ENCODE results near the gene L3MBTL4. TPM values are rescaled to one million over a fixed set of nuclear protein-coding genes. Genes with fewer than 3 reads are reported as not detected.

The L3MBTL4 gene
- total RNA-seq, 4 donors from 2014 or later = 11.3 to 16.3 (median 11.8) TPM

DNA sequence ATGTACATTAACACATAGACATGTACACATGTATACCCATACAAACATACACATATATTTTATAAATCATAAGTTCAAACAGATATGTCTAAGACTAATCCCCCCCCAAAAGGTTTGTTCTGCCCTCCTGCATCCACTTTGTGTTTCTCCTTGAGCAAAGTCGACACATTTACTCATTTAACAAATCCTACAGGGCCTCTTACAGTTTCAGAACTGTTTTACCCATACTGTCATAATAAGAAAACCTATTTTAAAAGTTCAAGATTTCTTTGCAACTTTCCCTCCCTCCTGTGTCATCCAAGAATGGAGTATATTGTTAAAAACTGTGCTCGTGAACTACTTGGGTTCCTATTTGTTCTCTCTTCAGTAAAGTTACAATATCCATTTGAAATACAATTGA is 166.7 kb downstream of the L3MBTL4 start:
- DNase-seq (ENCODE audit: low spot score in 2 of 2) = no peak
- intact Hi-C loops (cut with DNase I; ENCODE audit: low total_unique reads) = no loop called here
- no peak overlapping the region for H3K4me3 ChIP-seq (ENCODE audit: low read depth, poor library complexity, severe bottlenecking)
- TF ChIP-seq, protein P1, sequence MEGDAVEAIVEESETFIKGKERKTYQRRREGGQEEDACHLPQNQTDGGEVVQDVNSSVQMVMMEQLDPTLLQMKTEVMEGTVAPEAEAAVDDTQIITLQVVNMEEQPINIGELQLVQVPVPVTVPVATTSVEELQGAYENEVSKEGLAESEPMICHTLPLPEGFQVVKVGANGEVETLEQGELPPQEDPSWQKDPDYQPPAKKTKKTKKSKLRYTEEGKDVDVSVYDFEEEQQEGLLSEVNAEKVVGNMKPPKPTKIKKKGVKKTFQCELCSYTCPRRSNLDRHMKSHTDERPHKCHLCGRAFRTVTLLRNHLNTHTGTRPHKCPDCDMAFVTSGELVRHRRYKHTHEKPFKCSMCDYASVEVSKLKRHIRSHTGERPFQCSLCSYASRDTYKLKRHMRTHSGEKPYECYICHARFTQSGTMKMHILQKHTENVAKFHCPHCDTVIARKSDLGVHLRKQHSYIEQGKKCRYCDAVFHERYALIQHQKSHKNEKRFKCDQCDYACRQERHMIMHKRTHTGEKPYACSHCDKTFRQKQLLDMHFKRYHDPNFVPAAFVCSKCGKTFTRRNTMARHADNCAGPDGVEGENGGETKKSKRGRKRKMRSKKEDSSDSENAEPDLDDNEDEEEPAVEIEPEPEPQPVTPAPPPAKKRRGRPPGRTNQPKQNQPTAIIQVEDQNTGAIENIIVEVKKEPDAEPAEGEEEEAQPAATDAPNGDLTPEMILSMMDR (IDR thresholded peaks at IDR 0.05) = no peak
- TF ChIP-seq POLR2A (IDR thresholded peaks at IDR 0.05) = no peak
- 86 to 88% methylated on average over 2 of the region's 2 CpGs for WGBS, 2 donors

DNA sequence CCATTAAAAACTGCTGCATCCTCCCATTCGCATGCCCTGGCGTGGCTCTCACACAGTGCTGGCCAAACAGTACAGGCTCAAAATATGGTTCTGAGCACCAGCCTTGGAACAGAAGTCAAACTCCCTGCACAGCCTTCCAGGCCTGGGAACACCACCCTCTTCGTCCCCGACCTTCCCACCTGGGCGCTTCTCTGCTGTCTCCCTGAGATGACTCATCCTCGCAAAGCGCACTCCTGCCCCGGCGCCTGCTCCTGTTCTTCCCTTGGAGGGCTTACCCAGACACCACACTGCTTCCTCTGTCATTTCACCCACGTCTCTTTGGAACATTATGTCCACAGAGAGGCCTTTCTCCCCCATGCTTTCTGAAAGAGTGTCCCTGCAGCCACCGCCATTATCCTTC is 172.7 kb downstream of the L3MBTL4 start:
- 95 to 96% methylated on average over 11 of the region's 11 CpGs for WGBS, 2 donors
- DNase-seq (ENCODE audit: low spot score in 2 of 2) = no peak
- intact Hi-C loops (cut with DNase I; ENCODE audit: low total_unique reads) = no loop called here
- TF ChIP-seq, protein P1 (IDR thresholded peaks at IDR 0.05) = no peak
- no peak for TF ChIP-seq POLR2A (IDR thresholded peaks at IDR 0.05)
- H3K4me3 ChIP-seq (ENCODE audit: low read depth, poor library complexity, severe bottlenecking) = no peak overlapping the region

DNA sequence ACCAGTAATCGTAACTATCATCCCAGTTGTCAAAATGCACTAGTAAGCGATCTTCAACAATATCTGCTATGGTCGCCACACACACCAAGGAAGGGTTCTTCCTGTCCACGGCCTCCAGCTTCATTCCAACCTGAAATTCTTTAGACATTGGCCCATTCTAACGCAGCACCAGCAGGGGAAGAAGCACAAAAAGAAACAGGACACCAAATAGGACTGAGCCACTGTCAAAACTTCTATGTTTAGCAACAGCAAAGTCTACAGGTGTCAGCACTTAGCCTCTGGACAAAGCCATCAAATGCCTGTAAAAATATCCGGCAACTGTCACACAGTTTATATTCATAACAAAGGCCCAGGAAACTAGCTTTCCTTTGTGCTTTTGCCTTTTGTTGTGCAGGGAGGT is 175.0 kb downstream of the L3MBTL4 start:
- TF ChIP-seq POLR2A (IDR thresholded peaks at IDR 0.05) = no peak
- TF ChIP-seq, protein P1 (IDR thresholded peaks at IDR 0.05) = no peak
- intact Hi-C loops (cut with DNase I; ENCODE audit: low total_unique reads) = no loop called here
- 89 to 90% methylated on average over 6 of the region's 6 CpGs for WGBS, 2 donors
- no peak overlapping the region for H3K4me3 ChIP-seq (ENCODE audit: low read depth, poor library complexity, severe bottlenecking)
- DNase-seq (ENCODE audit: low spot score in 2 of 2) = no peak

DNA sequence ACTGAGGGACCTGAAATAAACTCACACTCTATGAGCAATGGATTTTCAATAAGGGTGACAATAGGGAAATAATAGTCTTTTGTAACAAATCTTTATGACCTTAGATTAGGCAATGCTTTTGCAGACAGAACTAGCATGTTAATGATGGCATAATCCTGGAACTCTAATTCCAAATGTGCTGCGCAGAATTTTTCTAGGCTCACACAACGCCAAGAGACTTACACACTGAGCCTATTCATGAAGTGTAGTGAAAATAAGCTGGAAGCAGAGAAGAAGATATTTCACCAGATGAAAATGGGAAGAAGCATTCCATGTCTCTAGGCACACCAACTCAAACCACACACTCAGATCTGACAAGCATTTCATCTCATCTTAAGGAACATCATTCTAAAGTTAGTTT is 178.5 kb downstream of the L3MBTL4 start:
- 77 to 83% methylated on average over 2 of the region's 2 CpGs for WGBS, 2 donors
- TF ChIP-seq, protein P1 (IDR thresholded peaks at IDR 0.05) = no peak
- TF ChIP-seq POLR2A (IDR thresholded peaks at IDR 0.05) = no peak
- H3K4me3 ChIP-seq (ENCODE audit: low read depth, poor library complexity, severe bottlenecking) = no peak overlapping the region
- intact Hi-C loops (cut with DNase I; ENCODE audit: low total_unique reads) = no loop called here
- no peak for DNase-seq (ENCODE audit: low spot score in 2 of 2)

DNA sequence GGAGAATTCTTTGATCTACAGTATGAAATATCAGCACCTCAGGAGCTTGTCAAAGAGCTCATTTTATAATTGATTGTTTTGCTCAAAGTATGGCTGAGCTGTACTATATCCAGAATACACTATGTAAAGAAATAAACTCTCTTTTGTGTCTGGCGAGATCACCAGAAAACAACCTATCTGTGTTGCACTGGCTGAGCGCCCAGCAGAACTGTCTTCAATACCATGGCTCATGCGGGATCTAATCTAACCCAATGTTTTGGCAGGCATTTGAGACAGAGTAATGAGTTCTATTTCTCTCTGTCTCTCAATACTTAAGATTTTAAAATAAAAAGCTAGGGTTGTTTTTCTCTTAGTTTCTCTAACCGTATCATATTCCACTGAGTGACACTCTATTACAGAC is 192.4 kb downstream of the L3MBTL4 start:
- WGBS, 2 donors = 82 to 89% methylated on average over 4 of the region's 4 CpGs
- no peak for DNase-seq (ENCODE audit: low spot score in 2 of 2)
- intact Hi-C loops (cut with DNase I; ENCODE audit: low total_unique reads) = no loop called here
- TF ChIP-seq, protein P1 (IDR thresholded peaks at IDR 0.05) = no peak
- no peak for TF ChIP-seq POLR2A (IDR thresholded peaks at IDR 0.05)
- H3K4me3 ChIP-seq (ENCODE audit: low read depth, poor library complexity, severe bottlenecking) = no peak overlapping the region

DNA sequence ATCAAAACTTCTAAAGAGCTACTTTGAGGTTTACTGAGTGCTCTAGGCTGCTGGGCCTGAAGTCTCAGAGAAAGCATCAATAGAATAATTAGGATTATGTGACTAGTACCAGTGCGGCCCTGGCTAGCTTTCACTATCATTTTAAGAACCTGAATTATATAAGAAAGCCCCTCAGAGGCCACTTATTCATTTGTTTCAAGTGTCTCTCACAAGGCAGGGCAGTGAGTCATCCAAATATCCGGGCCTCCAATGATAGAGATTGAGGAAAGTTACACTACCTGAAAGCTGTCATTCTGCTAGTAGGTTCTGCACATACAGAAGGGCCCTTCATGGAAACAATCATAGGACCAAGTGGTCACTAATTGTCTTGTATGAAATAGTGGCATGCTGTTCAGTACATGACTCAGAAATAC is 193.1 kb downstream of the L3MBTL4 start:
- intact Hi-C loops (cut with DNase I; ENCODE audit: low total_unique reads) = no loop called here

More for the DNA sequence above, 193.1 kb downstream of the L3MBTL4 start:
- TF ChIP-seq, protein P1 (IDR thresholded peaks at IDR 0.05) = no peak
- TF ChIP-seq POLR2A (IDR thresholded peaks at IDR 0.05) = no peak
- no peak overlapping the region for H3K4me3 ChIP-seq (ENCODE audit: low read depth, poor library complexity, severe bottlenecking)
- no peak for DNase-seq (ENCODE audit: low spot score in 2 of 2)
- WGBS, 2 donors = 83 to 89% methylated on average over 2 of the region's 2 CpGs
